GM23248 (cell line): ENCODE measurements around the gene ABCB11.

Experiments used
- EZH2 ChIP-seq: fragments of 200-600 bp; sonication (generic); IDR thresholded peaks from 2 replicates; pipeline ENCODE4 v1.6.1; 2018; ENCODE audit warnings: antibody characterized with exemption, mild to moderate bottlenecking; ENCODE audit not compliant: insufficient read depth, poor library complexity, severe bottlenecking
- EZH2phosphoT487 ChIP-seq: fragments of 200-600 bp; sonication (generic); IDR thresholded peaks from 2 replicates; pipeline ENCODE4 v1.6.1; 2018; ENCODE audit warnings: antibody characterized with exemption, moderate library complexity, mild to moderate bottlenecking, low read depth; ENCODE audit not compliant: insufficient read depth

DNA sequence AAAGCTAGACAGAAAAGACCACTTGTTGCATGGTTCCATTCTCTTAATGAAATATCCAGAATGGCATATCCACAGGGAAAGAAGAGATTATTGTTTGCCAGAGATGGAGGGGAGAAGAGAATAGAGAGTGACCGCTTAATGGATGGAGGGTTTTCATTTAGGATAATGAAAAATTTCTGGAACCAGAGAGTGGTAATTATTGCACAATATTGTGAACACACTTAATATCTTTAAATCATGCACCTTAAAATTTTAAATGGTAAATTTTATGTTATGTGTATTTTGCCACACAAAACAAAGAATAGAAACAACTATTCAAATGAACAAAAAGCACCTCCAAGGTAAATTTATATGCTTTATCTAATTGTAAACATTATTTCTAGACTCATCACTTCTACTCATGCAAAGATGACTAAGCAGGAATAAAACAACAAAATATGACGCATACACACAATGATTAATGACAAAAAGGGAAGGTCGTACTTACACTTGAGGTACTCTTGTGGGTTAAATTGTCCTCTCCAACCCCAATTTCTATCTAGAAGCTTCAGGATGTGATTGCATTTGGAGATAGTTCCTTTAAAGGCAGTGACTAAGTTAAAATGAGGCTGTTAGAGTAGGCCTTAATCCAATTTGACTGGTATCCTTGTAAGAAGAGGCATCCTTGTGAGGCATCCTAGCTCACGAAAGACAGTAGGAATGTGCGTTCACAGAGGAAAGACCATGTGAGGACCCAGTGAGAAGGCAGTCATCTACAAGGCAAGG lies 19.5 kb upstream of the ABCB11 start:
- TF ChIP-seq EZH2phosphoT487 = no peak
- no peak for TF ChIP-seq EZH2
